Stimulated activated CD4-positive, alpha-beta T cell treated with anti-CD3 and anti-CD28 coated beads, Interleukin-12 subunit alpha, Interleukin-12 subunit beta, amount 100 ng/mL, for 48 hours (primary cell): ENCODE data around the gene SRC.
"Not testable (repeated sequence)": the region's sequence is repeated elsewhere in the genome, so short reads cannot be mapped to it uniquely, and the experiment has no call there.

Experiments
- DNase-seq, 3 donors: peaks; one replicate each; pipeline ENCODE4 v3.0.0-alpha.2; 2020; ENCODE audit warnings: low read depth in 2 of 3, low spot score in 1 of 3

The SRC gene

GRCh38 chr20:37362821-37363220 is 16.9 kb downstream of the SRC start:
- DNase-seq: no peak

- DNase-seq: no peak
Observed at GRCh38 chr20:37363221-37364012, 17.5 kb downstream of the SRC start.

GRCh38 chr20:37364013-37364926 is 18.3 kb downstream of the SRC start:
- no peak for DNase-seq

- DNase-seq: no peak
Observed at GRCh38 chr20:37364927-37365272, 19.0 kb downstream of the SRC start.

GRCh38 chr20:37365760-37366638 is 20.1 kb downstream of the SRC start:
- DNase-seq: no peak

- DNase-seq: no peak
Observed at GRCh38 chr20:37366743-37367142, 20.8 kb downstream of the SRC start.

- no peak for DNase-seq
Observed at GRCh38 chr20:37369846-37370245, 23.9 kb downstream of the SRC start.

GRCh38 chr20:37371845-37372244 is 25.9 kb downstream of the SRC start:
- not testable (repeated sequence) for DNase-seq

- no peak for DNase-seq
Observed at GRCh38 chr20:37372441-37372840, 26.5 kb downstream of the SRC start.

GRCh38 chr20:37373020-37373598 is 27.2 kb downstream of the SRC start:
- no peak for DNase-seq

GRCh38 chr20:37375227-37375626 is 29.3 kb downstream of the SRC start:
- no peak for DNase-seq

GRCh38 chr20:37376324-37376723 is 30.4 kb downstream of the SRC start:
- no peak for DNase-seq

GRCh38 chr20:37376791-37377190 is 30.9 kb downstream of the SRC start:
- no peak for DNase-seq

GRCh38 chr20:37377346-37378081 is 31.6 kb downstream of the SRC start:
- no peak for DNase-seq

- no peak for DNase-seq
Observed at GRCh38 chr20:37378420-37378784, 32.5 kb downstream of the SRC start.

GRCh38 chr20:37378785-37379598 is 33.1 kb downstream of the SRC start:
- no peak for DNase-seq

- DNase-seq: no peak
Observed at GRCh38 chr20:37379967-37380828, 34.3 kb downstream of the SRC start.

GRCh38 chr20:37380864-37381579 is 35.1 kb downstream of the SRC start:
- no peak for DNase-seq
